SK-MEL-5 (cell line): ENCODE measurements around the gene NOL4L. TPM values are rescaled to one million over a fixed set of nuclear protein-coding genes. Genes with fewer than 3 reads are reported as not detected.
"Not testable (repeated sequence)": the region's sequence is repeated elsewhere in the genome, so short reads cannot be mapped to it uniquely, and the experiment has no call there.

Experiments used
- DNase-seq: peaks from one replicate; pipeline ENCODE4 v3.0.0-alpha.2; 2016; ENCODE audit warnings: low read depth, low spot score
- in situ Hi-C: cut with HindIII; loops from 2 replicates; pipeline ENCODE4 v1.10.0; 2016; ENCODE audit warnings: low sequenced_read_pairs, high pct_unique_total_duplicates, low pct_unique_long_range_greater_than_20kb
- total RNA-seq: library from RNA; depleted of rRNA; stranded (reverse); fragments of >200 nt; shearing (Covaris generic); gene quantifications from 2 replicates; pipeline ENCODE4 v1.2.3, GENCODE V29; 2014

NOL4L gene
- total RNA-seq, 1 experiment from 2014 or later: 2.1 TPM

GRCh38 chr20:32582659-32583580, 2.2 kb downstream of the NOL4L start:
- in situ Hi-C loops: no loop called here
- DNase-seq: no peak

GRCh38 chr20:32581839-32582658, 3.1 kb downstream of the NOL4L start:
- in situ Hi-C loops: no loop called here
- DNase-seq: no peak

- in situ Hi-C loops: no loop called here
- no peak for DNase-seq
Measured at GRCh38 chr20:32580970-32581838, 3.9 kb downstream of the NOL4L start.

GRCh38 chr20:32580219-32580969, 4.7 kb downstream of the NOL4L start:
- in situ Hi-C loops: no loop called here
- DNase-seq: no peak

- DNase-seq: no peak
- in situ Hi-C loops: no loop called here
Measured at GRCh38 chr20:32578840-32579390, 6.2 kb downstream of the NOL4L start.

- DNase-seq, in situ Hi-C loops: not testable (repeated sequence)
Measured at GRCh38 chr20:32578062-32578461, 7.1 kb downstream of the NOL4L start.

GRCh38 chr20:32577657-32578056, 7.5 kb downstream of the NOL4L start:
- DNase-seq: no peak
- in situ Hi-C loops: no loop called here

- no peak for DNase-seq
- in situ Hi-C loops: no loop called here
Measured at GRCh38 chr20:32577023-32577422, 8.1 kb downstream of the NOL4L start.

- DNase-seq: no peak
- in situ Hi-C loops: no loop called here
Measured at GRCh38 chr20:32576560-32576959, 8.6 kb downstream of the NOL4L start.

GRCh38 chr20:32575805-32576204, 9.3 kb downstream of the NOL4L start:
- DNase-seq: no peak
- in situ Hi-C loops: no loop called here

- in situ Hi-C loops: no loop called here
- DNase-seq: no peak
Measured at GRCh38 chr20:32575227-32575581, 9.9 kb downstream of the NOL4L start.

GRCh38 chr20:32574296-32575226, 10.6 kb downstream of the NOL4L start:
- no peak for DNase-seq
- in situ Hi-C loops: no loop called here

GRCh38 chr20:32573167-32573851, 11.8 kb downstream of the NOL4L start:
- in situ Hi-C loops: no loop called here
- DNase-seq: no peak

GRCh38 chr20:32572271-32572968, 12.7 kb downstream of the NOL4L start:
- in situ Hi-C loops: no loop called here
- DNase-seq: no peak

GRCh38 chr20:32571566-32571965, 13.6 kb downstream of the NOL4L start:
- in situ Hi-C loops: no loop called here
- DNase-seq: no peak
